ENCODE data around the gene RBBP4. TPM values are rescaled to one million over a fixed set of nuclear protein-coding genes. Genes with fewer than 3 reads are reported as not detected.

RBBP4 gene
- total and polyA plus RNA-seq, 2 of the 13 experiments (the other 11 are each of a cell fraction or from before 2014, with no cell fraction given): 64.4 to 166 TPM

- TF ChIP-seq ARID2 (CRISPR knock-in tag; IDR thresholded peaks at IDR 0.05; ENCODE audit: borderline replicate concordance) (0 out of 2 replicates have a peak, but pooled peaks have one; percentile 59), RARA (CRISPR knock-in tag; IDR thresholded peaks at IDR 0.05) (peak; percentile 47), ZGPAT (CRISPR knock-in tag; IDR thresholded peaks at IDR 0.05) (peak; percentile 80), ZNF101 (CRISPR knock-in tag; IDR thresholded peaks at IDR 0.05; ENCODE audit: borderline replicate concordance, low read depth) (0 out of 2 replicates have a peak, but pooled peaks have one; percentile 59), TERF1 (CRISPR knock-in tag; IDR thresholded peaks at IDR 0.05) (peak; percentile 72; the same call in 1 of the 2 replicates), GABPA (IDR thresholded peaks at IDR 0.05; ENCODE audit: low read depth, low read length) (peak; percentile 50), GABPA (CRISPR knock-in tag; IDR thresholded peaks at IDR 0.05; ENCODE audit: low read depth) (no peak; the same call in 1 of the 2 replicates), HOXD1 (CRISPR knock-in tag; IDR thresholded peaks at IDR 0.05) (peak; percentile 65; the same call in 1 of the 2 replicates), ATF4 (CRISPR knock-in tag; IDR thresholded peaks at IDR 0.05) (peak; percentile 61 to 86), POLR2A (IDR thresholded peaks at IDR 0.05; ENCODE audit: insufficient read depth in 1 of 2, low read depth in 2 of 2, low read length in 2 of 2) (peak in 1 of 2 experiments; percentile 79; a peak in 2 of 4 replicates), KDM4B (CRISPR knock-in tag; IDR thresholded peaks at IDR 0.05) (no peak; the same call in 1 of the 2 replicates), ZFX (CRISPR knock-in tag; IDR thresholded peaks at IDR 0.05; ENCODE audit: low read depth) (peak; percentile 99), HES4 (CRISPR knock-in tag; IDR thresholded peaks at IDR 0.05; ENCODE audit: borderline replicate concordance) (peak; percentile 93), HDAC6 (IDR thresholded peaks at IDR 0.05; ENCODE audit: low read depth, low read length) (no peak), ZNF552 (CRISPR knock-in tag; IDR thresholded peaks at IDR 0.05; ENCODE audit: borderline replicate concordance) (no peak), GPN1 (CRISPR knock-in tag; IDR thresholded peaks at IDR 0.05; ENCODE audit: borderline replicate concordance) (no peak), ZNF709 (CRISPR knock-in tag; IDR thresholded peaks at IDR 0.05) (peak; percentile 94), ZFP36L1 (CRISPR knock-in tag; IDR thresholded peaks at IDR 0.05) (peak; percentile 98), CENPT (CRISPR knock-in tag; IDR thresholded peaks at IDR 0.05; ENCODE audit: low read depth) (peak; percentile 98), ZNF235 (CRISPR knock-in tag; IDR thresholded peaks at IDR 0.05; ENCODE audit: borderline replicate concordance) (0 out of 2 replicates have a peak, but pooled peaks have one; percentile 64), POLR2G (IDR thresholded peaks at IDR 0.05; ENCODE audit: low read depth, low read length) (peak; percentile 58; the same call in 1 of the 2 replicates)
- TF ChIP-seq, protein P1, sequence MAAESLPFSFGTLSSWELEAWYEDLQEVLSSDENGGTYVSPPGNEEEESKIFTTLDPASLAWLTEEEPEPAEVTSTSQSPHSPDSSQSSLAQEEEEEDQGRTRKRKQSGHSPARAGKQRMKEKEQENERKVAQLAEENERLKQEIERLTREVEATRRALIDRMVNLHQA (CRISPR knock-in tag; IDR thresholded peaks at IDR 0.05): no peak
- TF ChIP-seq, protein P2, sequence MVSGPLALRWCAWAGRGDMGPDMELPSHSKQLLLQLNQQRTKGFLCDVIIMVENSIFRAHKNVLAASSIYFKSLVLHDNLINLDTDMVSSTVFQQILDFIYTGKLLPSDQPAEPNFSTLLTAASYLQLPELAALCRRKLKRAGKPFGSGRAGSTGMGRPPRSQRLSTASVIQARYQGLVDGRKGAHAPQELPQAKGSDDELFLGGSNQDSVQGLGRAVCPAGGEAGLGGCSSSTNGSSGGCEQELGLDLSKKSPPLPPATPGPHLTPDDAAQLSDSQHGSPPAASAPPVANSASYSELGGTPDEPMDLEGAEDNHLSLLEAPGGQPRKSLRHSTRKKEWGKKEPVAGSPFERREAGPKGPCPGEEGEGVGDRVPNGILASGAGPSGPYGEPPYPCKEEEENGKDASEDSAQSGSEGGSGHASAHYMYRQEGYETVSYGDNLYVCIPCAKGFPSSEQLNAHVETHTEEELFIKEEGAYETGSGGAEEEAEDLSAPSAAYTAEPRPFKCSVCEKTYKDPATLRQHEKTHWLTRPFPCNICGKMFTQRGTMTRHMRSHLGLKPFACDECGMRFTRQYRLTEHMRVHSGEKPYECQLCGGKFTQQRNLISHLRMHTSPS (CRISPR knock-in tag; IDR thresholded peaks at IDR 0.05; ENCODE audit: low read depth): 0 out of 2 replicates have a peak, but pooled peaks have one; percentile 21
- TF ChIP-seq, protein P3, sequence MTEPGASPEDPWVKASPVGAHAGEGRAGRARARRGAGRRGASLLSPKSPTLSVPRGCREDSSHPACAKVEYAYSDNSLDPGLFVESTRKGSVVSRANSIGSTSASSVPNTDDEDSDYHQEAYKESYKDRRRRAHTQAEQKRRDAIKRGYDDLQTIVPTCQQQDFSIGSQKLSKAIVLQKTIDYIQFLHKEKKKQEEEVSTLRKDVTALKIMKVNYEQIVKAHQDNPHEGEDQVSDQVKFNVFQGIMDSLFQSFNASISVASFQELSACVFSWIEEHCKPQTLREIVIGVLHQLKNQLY (CRISPR knock-in tag; IDR thresholded peaks at IDR 0.05): peak; percentile 53; the same call in 1 of the 2 replicates
These were observed at the start of gene RBBP4 (continued) for GRCh38 chr1:32650752-32651460.
